HCT116 (cell line): ENCODE measurements around the gene NRCAM. TPM values are rescaled to one million over a fixed set of nuclear protein-coding genes. Genes with fewer than 3 reads are reported as not detected.

Experiments used
- ATAC-seq: fragments of 200-7000 bp; cut with Tn5 transposase; 2 replicates; pipeline ENCODE4 v1.9.1; 2020; ENCODE audit warnings: mild to moderate bottlenecking, moderate library complexity
- BruUV-seq: library from RNA; stranded (reverse); fragments of 400-500 nt; replicated peaks from 2 replicates; lab custom pipeline; 2021; lab: Mats Ljungman, UMichigan
- CTCF ChIA-PET: fragments of 300-600 bp; sonication (Branson Sonifier 250); formaldehyde crosslinking; loops from one replicate; lab custom pipeline; 2021; ENCODE audit warnings: antibody characterized with exemption; lab: Charles Lee
- POLR2A ChIA-PET: fragments of 300-600, 350-600 bp; sonication (Branson Sonifier 250); formaldehyde crosslinking; loops from one replicate; lab custom pipeline; 2021; ENCODE audit warnings: antibody characterized with exemption; lab: Charles Lee
- RAD21 ChIA-PET, 2 experiments: fragments of 300-600 bp; sonication (Branson Sonifier 250); formaldehyde crosslinking; loops; one replicate each; lab custom pipeline; 2023; ENCODE audit warnings: low total read pairs in 2 of 2; ENCODE audit not compliant: uncharacterized antibody in 2 of 2, unreplicated experiment in 2 of 2, low non-redundant PET in 1 of 2; lab: Charles Lee
- DNase-seq: peaks from one replicate; pipeline ENCODE4 v3.0.0-alpha.2; 2010; ENCODE audit warnings: low read depth, low spot score
- H2AFZ ChIP-seq: fragments of 200-600 bp; shearing (Covaris generic), sonication (generic); 2 replicates; pipeline ENCODE4 v1.6.1; 2017; ENCODE audit warnings: low read depth, mixed run types, mixed read lengths, antibody characterized with exemption, low read length; ENCODE audit not compliant: poor library complexity, severe bottlenecking
- H3K27ac ChIP-seq: 2 replicates; pipeline ENCODE4 v1.5.1; 2012; ENCODE audit warnings: low read depth, low read length
- H3K27me3 ChIP-seq: fragments of 200-600 bp; sonication (generic); 2 replicates; pipeline ENCODE4 v1.6.1; 2016; ENCODE audit warnings: mixed run types, low read length, mixed read lengths; ENCODE audit not compliant: insufficient read depth
- H3K36me3 ChIP-seq, 2 experiments: fragments of 200-500 bp in 1 of 2; fragments of 200-600 bp in 1 of 2; sonication (Bioruptor generic) in 1 of 2; sonication (generic) in 1 of 2; 2 replicates each; pipeline versions ENCODE4 v1.5.1 to v1.6.1; 2014 to 2016; ENCODE audit warnings: low read length in 2 of 2, inconsistent platforms in 1 of 2, mixed read lengths in 1 of 2, mixed run types in 1 of 2; ENCODE audit not compliant: insufficient read depth in 2 of 2, control insufficient read depth in 1 of 2
- H3K4me1 ChIP-seq, 2 experiments: fragments of 200-600 bp in 1 of 2; sonication (generic) in 1 of 2; 2 replicates each; pipeline versions ENCODE4 v1.5.1 to v1.6.1; 2012 to 2017; ENCODE audit warnings: low read length in 2 of 2, inconsistent platforms in 1 of 2, mild to moderate bottlenecking in 1 of 2, mixed read lengths in 1 of 2, mixed run types in 1 of 2, moderate library complexity in 1 of 2; ENCODE audit not compliant: insufficient read depth in 2 of 2, control insufficient read depth in 1 of 2
- H3K4me2 ChIP-seq: fragments of 200-600 bp; sonication (generic); 2 replicates; pipeline ENCODE4 v1.6.1; 2017; ENCODE audit warnings: mixed run types, low read length, mixed read lengths
- H3K4me3 ChIP-seq, 2 experiments: fragments of 200-600 bp in 1 of 2; sonication (generic) in 1 of 2; replicated peaks in 1 of 2; 2 replicates each; pipeline ENCODE4 v1.5.1; 2011 to 2016; ENCODE audit warnings: low read length in 2 of 2, control low read depth in 1 of 2, low read depth in 1 of 2, mild to moderate bottlenecking in 1 of 2, mixed read lengths in 1 of 2, mixed run types in 1 of 2
- H3K79me2 ChIP-seq: fragments of 200-600 bp; sonication (generic); 2 replicates; pipeline ENCODE4 v1.6.1; 2017; ENCODE audit warnings: mild to moderate bottlenecking, mixed run types, low read length, moderate library complexity, mixed read lengths; ENCODE audit not compliant: insufficient read depth
- H3K9ac ChIP-seq: fragments of 200-600 bp; sonication (generic); 2 replicates; pipeline ENCODE4 v1.6.1; 2016; ENCODE audit warnings: low read length, mixed read lengths
- H3K9me2 ChIP-seq: fragments of 200-600 bp; sonication (generic), shearing (Covaris generic); 2 replicates; pipeline ENCODE4 v1.6.1; 2017; ENCODE audit warnings: mixed run types, mild to moderate bottlenecking, moderate library complexity; ENCODE audit not compliant: insufficient read depth
- H3K9me3 ChIP-seq, 2 experiments: fragments of 200-500 bp in 1 of 2; fragments of 200-600 bp in 1 of 2; sonication (Bioruptor generic) in 1 of 2; sonication (generic) in 1 of 2; 2 replicates each; pipeline ENCODE4 v1.6.1; 2014 to 2017; ENCODE audit warnings: low read length in 2 of 2, mixed read lengths in 2 of 2, inconsistent platforms in 1 of 2, low read depth in 1 of 2, mild to moderate bottlenecking in 1 of 2, mixed run types in 1 of 2, moderate library complexity in 1 of 2; ENCODE audit not compliant: control insufficient read depth in 1 of 2, insufficient read depth in 1 of 2
- H4K20me1 ChIP-seq: fragments of 200-600 bp; sonication (generic), shearing (Covaris generic); 2 replicates; pipeline ENCODE4 v1.6.1; 2017; ENCODE audit warnings: mixed run types, mild to moderate bottlenecking, moderate library complexity; ENCODE audit not compliant: insufficient read depth
- CBX3 ChIP-seq: IDR thresholded peaks from 2 replicates; pipeline ENCODE4 v1.6.1; 2012; ENCODE audit warnings: low read depth
- EZH2 ChIP-seq: fragments of 200-600 bp; sonication (generic); IDR thresholded peaks from 2 replicates; pipeline ENCODE4 v1.6.1; 2017; ENCODE audit warnings: antibody characterized with exemption, mixed run types
- FOSL1 ChIP-seq: IDR thresholded peaks from 2 replicates; pipeline ENCODE4 v1.6.1; 2012; ENCODE audit warnings: low read depth
- POLR2A ChIP-seq: IDR thresholded peaks from 2 replicates; pipeline ENCODE4 v1.7.0; 2011; ENCODE audit warnings: borderline replicate concordance; ENCODE audit not compliant: insufficient read depth, insufficient read length; ENCODE audit errors: extremely low read depth
- RAD21 ChIP-seq: IDR thresholded peaks from 2 replicates; pipeline ENCODE4 v1.6.1; 2012; ENCODE audit warnings: low read depth, mild to moderate bottlenecking
- SIN3A ChIP-seq: IDR thresholded peaks from 2 replicates; pipeline ENCODE4 v1.6.1; 2012; ENCODE audit warnings: low read depth
- YY1 ChIP-seq: IDR thresholded peaks from 2 replicates; pipeline ENCODE4 v1.6.1; 2011; ENCODE audit warnings: low read length, low read depth, moderate library complexity, mild to moderate bottlenecking; ENCODE audit not compliant: insufficient replicate concordance; ENCODE audit errors: extremely low read depth
- ZFX ChIP-seq: fragments of 450-650 bp; IDR thresholded peaks from 2 replicates; pipeline ENCODE4 v1.6.1; 2017
- intact Hi-C: fragments of 100-400 bp; cut with micrococcal nuclease; formaldehyde crosslinking; loops from 2 replicates; pipeline ENCODE4 v1.10.0; 2022
- total RNA-seq: library from RNA; stranded (reverse); gene quantifications from one replicate; pipeline ENCODE4 v1.2.1, GENCODE V29; 2021; ENCODE audit not compliant: unreplicated experiment
- TF ChIP-seq, protein P1 (sequence below), 3 experiments: fragments of 200-600 bp in 1 of 3; sonication (generic) in 1 of 3; IDR thresholded peaks in 2 of 3; conservative IDR thresholded peaks in 1 of 3; 2 replicates each; pipeline ENCODE4 v1.5.1; 2012 to 2017; ENCODE audit warnings: low read depth in 2 of 3, low read length in 2 of 3, antibody characterized with exemption in 1 of 3, borderline replicate concordance in 1 of 3, control low read depth in 1 of 3, mild to moderate bottlenecking in 1 of 3, mixed read lengths in 1 of 3, mixed run types in 1 of 3, moderate library complexity in 1 of 3; ENCODE audit not compliant: insufficient read depth in 1 of 3
- TF ChIP-seq, protein P2 (sequence below): IDR thresholded peaks from 2 replicates; pipeline ENCODE4 v1.6.1; 2012

NRCAM gene
- total RNA-seq, 1 experiment from 2014 or later = 0.15 TPM

GRCh38 chr7:108404509-108405420 is 51.5 kb downstream of the NRCAM start:
- Histone ChIP-seq H3K27me3 (no peaks in the 10 kb centered on the region), H3K4me1 (no peaks in the 10 kb centered on the region)
- POLR2A ChIA-PET = no interaction called here

More at GRCh38 chr7:108404509-108405420, 51.5 kb downstream of the NRCAM start:
- intact Hi-C loops = no loop called here
- TF ChIP-seq, protein P1, sequence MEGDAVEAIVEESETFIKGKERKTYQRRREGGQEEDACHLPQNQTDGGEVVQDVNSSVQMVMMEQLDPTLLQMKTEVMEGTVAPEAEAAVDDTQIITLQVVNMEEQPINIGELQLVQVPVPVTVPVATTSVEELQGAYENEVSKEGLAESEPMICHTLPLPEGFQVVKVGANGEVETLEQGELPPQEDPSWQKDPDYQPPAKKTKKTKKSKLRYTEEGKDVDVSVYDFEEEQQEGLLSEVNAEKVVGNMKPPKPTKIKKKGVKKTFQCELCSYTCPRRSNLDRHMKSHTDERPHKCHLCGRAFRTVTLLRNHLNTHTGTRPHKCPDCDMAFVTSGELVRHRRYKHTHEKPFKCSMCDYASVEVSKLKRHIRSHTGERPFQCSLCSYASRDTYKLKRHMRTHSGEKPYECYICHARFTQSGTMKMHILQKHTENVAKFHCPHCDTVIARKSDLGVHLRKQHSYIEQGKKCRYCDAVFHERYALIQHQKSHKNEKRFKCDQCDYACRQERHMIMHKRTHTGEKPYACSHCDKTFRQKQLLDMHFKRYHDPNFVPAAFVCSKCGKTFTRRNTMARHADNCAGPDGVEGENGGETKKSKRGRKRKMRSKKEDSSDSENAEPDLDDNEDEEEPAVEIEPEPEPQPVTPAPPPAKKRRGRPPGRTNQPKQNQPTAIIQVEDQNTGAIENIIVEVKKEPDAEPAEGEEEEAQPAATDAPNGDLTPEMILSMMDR (IDR thresholded peaks at IDR 0.05 in 2 of 3, conservative IDR thresholded peaks at IDR 0.05 in 1 of 3; ENCODE audit: borderline replicate concordance in 1 of 3, insufficient read depth in 1 of 3, low read depth in 2 of 3, low read length in 2 of 3) = no peak
- no peak for TF ChIP-seq ZFX
- TF ChIP-seq RAD21 = no peak
- TF ChIP-seq YY1 = no peak
- TF ChIP-seq, protein P2, sequence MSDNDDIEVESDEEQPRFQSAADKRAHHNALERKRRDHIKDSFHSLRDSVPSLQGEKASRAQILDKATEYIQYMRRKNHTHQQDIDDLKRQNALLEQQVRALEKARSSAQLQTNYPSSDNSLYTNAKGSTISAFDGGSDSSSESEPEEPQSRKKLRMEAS = no peak
- no peak for TF ChIP-seq SIN3A
- no peak for TF ChIP-seq EZH2
- no peak for TF ChIP-seq POLR2A
- no peak for TF ChIP-seq CBX3
- TF ChIP-seq FOSL1 = no peak
- no peaks in the 10 kb centered on the region for H3K36me3 ChIP-seq
- no peaks in the 10 kb centered on the region for H3K9me3 ChIP-seq
- ATAC-seq (no peak), DNase-seq (no peak)
- no peak overlapping the region for H3K27ac ChIP-seq
- no peak overlapping the region for H3K4me3 ChIP-seq
- CTCF ChIA-PET = no interaction called here
- no peaks in the 10 kb centered on the region for H4K20me1 ChIP-seq
- RAD21 ChIA-PET = no interaction called here
- H2AFZ ChIP-seq = no peak overlapping the region
- H3K79me2 ChIP-seq = no peaks in the 10 kb centered on the region
- H3K9me2 ChIP-seq = no peaks in the 10 kb centered on the region
- H3K4me2 ChIP-seq = no peak overlapping the region
- no peak overlapping the region for H3K9ac ChIP-seq
- no TSS peak for BruUV-seq
